Activated naive CD4-positive, alpha-beta T cell treated with anti-CD3 and anti-CD28 coated beads, Interleukin-2, amount 50 U/mL, for 24 hours (primary cell): ENCODE results near the gene ZNF764.

Experiments used
- H3K27ac Mint-ChIP-seq: one replicate; pipeline ENCODE4 v1.8.0; 2021; ENCODE audit warnings: mild to moderate bottlenecking, mixed read lengths
- H3K27me3 Mint-ChIP-seq: one replicate; pipeline ENCODE4 v1.8.0; 2021; ENCODE audit warnings: mixed read lengths
- H3K36me3 Mint-ChIP-seq: one replicate; pipeline ENCODE4 v1.8.0; 2021; ENCODE audit warnings: mixed read lengths
- H3K4me1 Mint-ChIP-seq: one replicate; pipeline ENCODE4 v1.8.0; 2021; ENCODE audit warnings: mixed read lengths
- H3K4me3 Mint-ChIP-seq: one replicate; pipeline ENCODE4 v1.8.0; 2021; ENCODE audit warnings: mild to moderate bottlenecking, mixed read lengths
- H3K9me3 Mint-ChIP-seq: one replicate; pipeline ENCODE4 v1.8.0; 2021; ENCODE audit warnings: mixed read lengths

Gene ZNF764

DNA sequence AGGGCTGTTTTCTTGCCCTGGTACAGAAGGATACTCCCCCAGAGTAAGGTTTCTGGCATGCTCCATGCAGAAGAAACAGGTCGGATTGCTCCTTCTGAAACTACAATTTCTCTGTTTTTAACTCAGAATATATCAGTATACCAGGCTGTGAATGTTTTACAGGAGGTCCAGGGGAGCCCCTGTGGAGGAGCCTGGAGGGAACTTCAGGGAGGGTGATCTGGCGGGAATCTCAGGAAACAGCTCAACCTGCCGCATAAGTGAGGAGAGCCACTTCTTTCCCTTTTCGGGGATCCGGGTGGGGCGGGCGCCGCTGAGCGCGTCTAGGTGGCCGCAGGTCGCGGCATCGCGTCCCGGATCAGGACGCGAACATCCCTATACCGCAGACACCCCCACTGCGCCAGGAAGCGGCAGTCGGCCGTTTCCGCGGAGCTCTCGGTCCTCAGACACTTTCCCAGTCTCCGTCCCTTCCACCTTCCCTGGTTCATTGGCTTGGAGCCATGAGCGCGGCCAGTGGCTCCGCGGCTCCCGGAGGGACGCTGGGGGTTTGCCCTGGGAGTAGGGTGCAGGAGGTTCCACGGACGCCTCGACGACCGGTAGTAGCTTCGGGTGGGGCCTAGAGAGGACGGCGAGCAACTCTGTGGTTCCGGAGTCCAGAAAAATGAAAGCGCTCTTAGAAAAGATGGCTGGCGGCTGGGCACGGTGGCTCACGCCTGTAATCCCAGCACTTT, 3.1 kb upstream of the ZNF764 start:
- H3K36me3 Mint-ChIP-seq: no peaks in the 10 kb centered on the region
- peak overlapping the region; percentile 84 for H3K27ac Mint-ChIP-seq
- H3K9me3 Mint-ChIP-seq: no peaks in the 10 kb centered on the region

DNA sequence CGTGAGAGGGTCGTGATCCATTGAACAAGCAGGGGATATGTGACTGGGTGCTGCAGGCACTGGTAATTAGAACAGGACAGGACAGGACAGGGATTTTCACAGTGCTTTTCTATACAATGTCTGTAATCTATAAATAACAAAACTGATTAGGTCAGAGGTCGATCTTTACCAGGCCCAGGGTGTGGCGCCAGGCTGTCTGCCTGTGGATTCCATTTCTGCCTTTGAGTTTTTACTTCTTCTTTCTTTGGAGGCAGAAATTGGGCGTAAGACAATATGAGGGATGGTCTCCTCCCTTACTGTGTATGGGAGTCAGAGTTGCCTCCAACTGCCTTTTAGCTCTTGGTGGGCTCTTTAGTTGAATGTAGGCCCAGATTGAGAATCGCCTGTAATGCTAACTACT, 1.5 kb upstream of the ZNF764 start:
- no peaks in the 10 kb centered on the region for H3K27me3 Mint-ChIP-seq
- H3K4me3 Mint-ChIP-seq: no peak overlapping the region
- H3K4me1 Mint-ChIP-seq: peaks cover 33% of the 10 kb centered on the region
- H3K27ac Mint-ChIP-seq: peak overlapping the region; percentile 81
- no peaks in the 10 kb centered on the region for H3K9me3 Mint-ChIP-seq
- no peaks in the 10 kb centered on the region for H3K36me3 Mint-ChIP-seq

More for the DNA sequence above, 3.1 kb upstream of the ZNF764 start:
- H3K27me3 Mint-ChIP-seq: no peaks in the 10 kb centered on the region
- peaks cover 29% of the 10 kb centered on the region for H3K4me1 Mint-ChIP-seq
- H3K4me3 Mint-ChIP-seq: peak overlapping the region; percentile 85

- Mint-ChIP-seq H3K36me3 (no peaks in the 10 kb centered on the region), H3K9me3 (no peaks in the 10 kb centered on the region), H3K4me1 (peaks cover 39% of the 10 kb centered on the region)
Observed at GRCh38 chr16:30558789-30559377, 709 bp upstream of the ZNF764 start.

GRCh38 chr16:30557707-30557956, 542 bp downstream of the ZNF764 start:
- H3K27me3 Mint-ChIP-seq: no peaks in the 10 kb centered on the region
- H3K4me1 Mint-ChIP-seq: peaks cover 51% of the 10 kb centered on the region
- H3K9me3 Mint-ChIP-seq: no peaks in the 10 kb centered on the region
- peak overlapping the region; percentile 94 for H3K27ac Mint-ChIP-seq
- peaks cover 4% of the 10 kb centered on the region for H3K36me3 Mint-ChIP-seq
- H3K4me3 Mint-ChIP-seq: peak overlapping the region; percentile 91

More at GRCh38 chr16:30558789-30559377, 709 bp upstream of the ZNF764 start:
- Mint-ChIP-seq H3K27ac (peak overlapping the region; percentile 87), H3K4me3 (peak overlapping the region; percentile 91), H3K27me3 (no peaks in the 10 kb centered on the region)

- no peaks in the 10 kb centered on the region for H3K9me3 Mint-ChIP-seq
- H3K36me3 Mint-ChIP-seq: peaks cover 4% of the 10 kb centered on the region
- H3K4me1 Mint-ChIP-seq: peaks cover 57% of the 10 kb centered on the region
- peak overlapping the region; percentile 91 for H3K4me3 Mint-ChIP-seq
- peak overlapping the region; percentile 94 for H3K27ac Mint-ChIP-seq
- H3K27me3 Mint-ChIP-seq: no peaks in the 10 kb centered on the region
Observed at GRCh38 chr16:30556125-30556473, 2.1 kb downstream of the ZNF764 start.

- H3K27me3 Mint-ChIP-seq: no peaks in the 10 kb centered on the region
- H3K36me3 Mint-ChIP-seq: peaks cover 4% of the 10 kb centered on the region
- peak overlapping the region; percentile 94 for H3K27ac Mint-ChIP-seq
- H3K4me3 Mint-ChIP-seq: peak overlapping the region; percentile 91
- H3K4me1 Mint-ChIP-seq: peaks cover 57% of the 10 kb centered on the region
- H3K9me3 Mint-ChIP-seq: no peaks in the 10 kb centered on the region
Observed at GRCh38 chr16:30555315-30556124, 2.7 kb downstream of the ZNF764 start.

DNA sequence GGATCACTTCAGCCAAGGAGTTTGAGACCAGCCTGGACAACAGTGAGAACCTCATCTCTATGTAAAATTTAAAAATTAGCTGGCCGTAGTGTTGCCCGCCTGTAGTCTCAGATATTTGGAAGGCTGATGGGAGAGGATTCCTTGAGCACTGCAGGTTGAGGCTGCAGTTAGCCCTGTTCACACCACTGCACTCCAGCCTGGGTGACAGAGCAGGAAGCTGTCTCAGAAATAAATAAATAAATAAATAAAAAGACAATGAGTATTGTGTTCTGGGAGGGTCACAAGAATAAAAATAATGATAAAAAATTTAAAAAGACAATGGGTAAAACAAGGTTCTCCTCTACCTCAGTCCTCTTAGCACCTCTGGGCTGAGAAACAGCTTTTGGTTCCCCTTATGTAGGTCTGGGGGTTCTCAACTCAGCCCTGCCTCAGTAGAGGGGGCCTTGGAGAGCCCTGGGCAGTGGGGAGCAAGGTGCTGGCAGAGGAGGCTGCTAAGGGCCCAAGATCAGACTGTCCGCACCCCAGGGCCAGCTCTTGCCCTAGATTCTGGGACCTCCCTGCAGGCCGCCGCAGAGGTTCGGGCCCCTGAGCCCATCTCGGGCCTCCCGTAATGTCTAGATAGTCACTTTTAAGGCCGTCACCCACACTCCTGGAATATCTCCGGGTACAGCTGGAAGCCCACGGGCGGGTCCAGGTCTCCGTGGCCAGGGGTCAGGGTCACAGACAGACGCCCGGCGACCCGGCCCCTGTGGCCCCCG, 3.4 kb downstream of the ZNF764 start:
- H3K4me3 Mint-ChIP-seq: no peak overlapping the region
- no peaks in the 10 kb centered on the region for H3K27me3 Mint-ChIP-seq
- peak overlapping the region; percentile 46 for H3K27ac Mint-ChIP-seq
- no peaks in the 10 kb centered on the region for H3K9me3 Mint-ChIP-seq
- H3K36me3 Mint-ChIP-seq: peaks cover 4% of the 10 kb centered on the region
- H3K4me1 Mint-ChIP-seq: peaks cover 56% of the 10 kb centered on the region

DNA sequence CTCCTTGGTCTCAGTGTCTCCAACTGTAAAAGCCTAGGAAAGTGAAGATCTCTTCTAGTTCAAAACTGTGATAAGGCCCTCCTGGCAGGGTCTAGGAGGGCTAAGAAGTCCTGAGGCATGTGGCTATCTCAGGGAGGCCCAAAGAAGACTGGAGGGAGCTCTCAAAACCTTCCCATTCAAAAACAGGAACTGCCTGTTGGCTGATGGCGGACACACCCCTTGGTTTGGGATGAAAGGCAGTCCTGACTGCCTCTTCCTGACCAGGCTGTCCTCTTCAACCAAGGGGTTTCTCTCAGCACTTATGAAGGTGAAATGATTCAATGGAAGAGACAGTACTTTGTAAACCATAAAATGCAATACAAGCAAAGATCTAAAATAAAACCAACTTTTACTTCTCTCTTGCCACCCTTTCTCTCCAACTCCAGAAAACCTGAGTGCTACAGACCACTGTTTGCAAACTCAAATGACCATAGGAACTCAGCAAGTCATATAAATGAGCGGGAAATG, 4.7 kb downstream of the ZNF764 start:
- Mint-ChIP-seq H3K9me3 (no peaks in the 10 kb centered on the region), H3K27ac (peak overlapping the region; percentile 81), H3K4me1 (peaks cover 56% of the 10 kb centered on the region), H3K27me3 (no peaks in the 10 kb centered on the region), H3K4me3 (peak overlapping the region; percentile 27), H3K36me3 (peaks cover 4% of the 10 kb centered on the region)

DNA sequence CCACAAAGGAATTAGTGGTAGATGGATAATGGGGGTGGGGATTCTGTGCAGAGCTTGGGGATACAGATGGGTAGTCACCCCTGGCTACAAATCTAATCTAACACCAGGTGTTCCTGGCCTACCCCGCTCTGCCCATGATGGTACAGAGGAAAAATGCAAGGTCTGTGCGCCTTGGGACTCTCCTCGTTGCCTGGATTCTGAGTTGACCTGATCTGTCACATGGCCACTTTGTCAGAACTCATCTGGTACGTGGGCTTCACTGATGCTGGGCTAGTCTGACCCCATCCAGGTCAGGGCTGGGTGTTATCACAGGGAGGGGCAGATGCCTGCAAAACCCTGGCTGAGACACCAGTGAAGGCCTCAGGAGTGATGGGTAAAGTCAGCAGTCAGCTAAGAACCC, 5.2 kb downstream of the ZNF764 start:
- Mint-ChIP-seq H3K4me3 (peak overlapping the region; percentile 36), H3K4me1 (peaks cover 59% of the 10 kb centered on the region), H3K27ac (peak overlapping the region; percentile 81), H3K36me3 (peaks cover 4% of the 10 kb centered on the region), H3K27me3 (no peaks in the 10 kb centered on the region), H3K9me3 (no peaks in the 10 kb centered on the region)

GRCh38 chr16:30551781-30552180, 6.4 kb downstream of the ZNF764 start:
- no peaks in the 10 kb centered on the region for H3K27me3 Mint-ChIP-seq
- peak overlapping the region; percentile 89 for H3K27ac Mint-ChIP-seq
- H3K4me1 Mint-ChIP-seq: peaks cover 62% of the 10 kb centered on the region
- peaks cover 4% of the 10 kb centered on the region for H3K36me3 Mint-ChIP-seq
- H3K9me3 Mint-ChIP-seq: no peaks in the 10 kb centered on the region
- peak overlapping the region; percentile 75 for H3K4me3 Mint-ChIP-seq

GRCh38 chr16:30548416-30549253, 9.5 kb downstream of the ZNF764 start:
- H3K36me3 Mint-ChIP-seq: peaks cover 4% of the 10 kb centered on the region
- no peaks in the 10 kb centered on the region for H3K27me3 Mint-ChIP-seq
- H3K9me3 Mint-ChIP-seq: no peaks in the 10 kb centered on the region
- peaks cover 43% of the 10 kb centered on the region for H3K4me1 Mint-ChIP-seq
- H3K27ac Mint-ChIP-seq: peak overlapping the region; percentile 10
- H3K4me3 Mint-ChIP-seq: no peak overlapping the region

DNA sequence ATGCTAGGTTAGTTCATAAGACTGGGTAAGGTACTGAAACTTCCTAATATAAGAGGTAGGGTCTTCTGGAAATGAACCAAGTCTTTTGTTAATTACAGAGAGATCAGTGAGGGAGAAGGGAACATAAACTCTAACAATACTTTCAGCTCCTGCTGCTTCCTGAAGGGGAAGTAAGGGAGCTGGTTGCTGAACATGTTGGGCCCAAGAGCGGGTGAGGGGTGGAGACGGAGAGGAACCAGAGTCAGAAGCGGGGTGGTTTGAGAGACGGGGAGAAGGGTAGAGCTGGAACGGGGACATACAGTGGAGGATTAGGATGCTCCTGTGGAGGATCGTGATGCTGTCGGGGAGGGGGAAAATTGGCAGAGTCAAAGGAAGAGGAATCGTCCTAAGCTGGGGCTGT, 12.1 kb downstream of the ZNF764 start:
- Mint-ChIP-seq H3K4me1 (peaks cover 20% of the 10 kb centered on the region), H3K36me3 (no peaks in the 10 kb centered on the region), H3K9me3 (no peaks in the 10 kb centered on the region), H3K4me3 (no peak overlapping the region), H3K27me3 (no peaks in the 10 kb centered on the region), H3K27ac (no peak overlapping the region)

DNA sequence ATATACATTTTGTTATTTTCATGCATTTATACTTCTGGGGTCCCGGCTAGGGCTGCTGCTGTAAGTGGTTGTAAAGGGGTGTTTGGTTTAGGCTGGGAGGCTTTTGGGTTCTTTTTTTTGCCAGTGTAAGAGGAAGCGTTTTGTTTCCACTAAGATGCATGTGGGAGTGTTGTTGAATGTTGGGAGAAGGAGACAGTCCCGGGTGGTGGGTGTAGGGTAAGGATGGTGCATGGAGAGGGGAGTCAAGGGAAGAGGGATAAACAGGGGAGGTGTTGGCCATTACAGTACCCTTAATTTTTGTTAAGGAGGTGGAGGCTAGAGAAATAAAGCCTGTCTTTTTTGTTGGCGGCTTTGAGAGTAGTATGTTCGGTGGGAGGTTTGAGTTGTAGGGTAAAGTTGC, 15.1 kb downstream of the ZNF764 start:
- Mint-ChIP-seq H3K4me3 (no peak overlapping the region), H3K27ac (no peak overlapping the region), H3K9me3 (no peaks in the 10 kb centered on the region)

DNA sequence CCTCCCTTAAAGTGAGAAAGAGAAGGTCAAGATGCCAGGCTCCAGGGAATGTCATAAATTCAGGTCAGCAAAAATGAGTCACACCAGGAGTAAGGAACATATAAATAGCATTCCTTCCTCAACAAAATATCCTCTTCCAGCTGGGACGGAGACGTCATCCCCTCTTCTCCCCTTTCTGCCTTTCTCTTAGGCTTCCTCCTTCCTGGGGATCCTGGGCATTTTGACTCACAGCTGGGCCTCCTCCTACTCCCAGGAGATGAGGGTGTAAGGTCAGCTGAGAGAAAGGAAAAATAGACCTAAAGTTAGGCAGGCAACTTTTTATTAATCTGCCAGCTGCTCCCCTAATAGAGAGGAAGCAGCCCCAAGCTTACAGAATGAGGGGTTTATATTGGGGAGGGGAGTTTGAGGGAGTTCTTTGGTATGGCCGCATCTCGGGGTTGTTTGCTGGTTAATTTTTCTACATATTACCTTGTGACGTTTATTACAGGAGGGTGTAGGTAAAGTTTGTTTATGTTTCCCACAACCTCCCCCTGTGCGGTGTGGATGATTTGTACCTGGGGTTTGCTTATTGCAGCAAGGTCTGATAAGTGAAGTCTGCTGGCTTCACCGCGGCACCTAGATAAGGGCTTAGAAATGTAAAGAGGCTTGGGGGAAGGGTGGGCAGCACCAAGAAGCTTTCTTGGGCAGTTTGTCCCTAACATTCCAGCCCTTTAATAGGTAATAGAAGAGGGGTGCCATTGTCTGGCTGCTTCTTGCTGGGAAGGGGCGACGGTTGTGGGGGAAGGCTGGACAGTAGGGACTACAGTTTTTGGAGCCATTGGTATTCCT, 16.5 kb downstream of the ZNF764 start:
- H3K4me3 Mint-ChIP-seq: no peak overlapping the region
- H3K9me3 Mint-ChIP-seq: no peaks in the 10 kb centered on the region
- H3K4me1 Mint-ChIP-seq: peaks cover 3% of the 10 kb centered on the region
- no peak overlapping the region for H3K27ac Mint-ChIP-seq
- H3K36me3 Mint-ChIP-seq: no peaks in the 10 kb centered on the region
- no peaks in the 10 kb centered on the region for H3K27me3 Mint-ChIP-seq

More for the DNA sequence above, 15.1 kb downstream of the ZNF764 start:
- no peaks in the 10 kb centered on the region for H3K36me3 Mint-ChIP-seq
- peaks cover 7% of the 10 kb centered on the region for H3K4me1 Mint-ChIP-seq
- H3K27me3 Mint-ChIP-seq: no peaks in the 10 kb centered on the region
